Esophagus squamous epithelium (tissue), 5 donors: Measurements from ENCODE around the gene GSK3A. TPM values are rescaled to one million over a fixed set of nuclear protein-coding genes. Genes with fewer than 3 reads are reported as not detected.

ENCODE experiments used
- DNase-seq: peaks from one replicate; lab custom pipeline; 2025; lab: John Stamatoyannopoulos, UW
- H3K27ac ChIP-seq, 4 donors: fragments of 200-600 bp; sonication (generic); one replicate each; pipeline ENCODE4 v1.5.1; 2016 to 2019; ENCODE audit warnings: mild to moderate bottlenecking in 1 of 4
- H3K27me3 ChIP-seq, 4 donors: fragments of 200-600 bp; sonication (generic); 1 replicate in 3 of 4; 2 replicates in 1 of 4; pipeline versions ENCODE4 v1.5.1 to v1.6.0; 2017 to 2021; ENCODE audit warnings: antibody characterized with exemption in 1 of 4
- H3K36me3 ChIP-seq, 3 donors: fragments of 200-600 bp; sonication (generic); one replicate each; pipeline ENCODE4 v1.5.1; 2016 to 2019
- H3K4me1 ChIP-seq, 3 donors: fragments of 200-600 bp; sonication (generic); one replicate each; pipeline ENCODE4 v1.5.1; 2017 to 2019
- H3K4me3 ChIP-seq, 4 donors: fragments of 200-600 bp; sonication (generic); 1 replicate in 3 of 4; 2 replicates in 1 of 4; pipeline ENCODE4 v1.5.1; 2016 to 2019; ENCODE audit warnings: mild to moderate bottlenecking in 2 of 4, moderate library complexity in 1 of 4
- H3K9me3 ChIP-seq, 3 donors: fragments of 200-600 bp; sonication (generic); one replicate each; pipeline ENCODE4 v1.5.1; 2016 to 2019
- CTCF ChIP-seq, 6 experiments: fragments of 450-650 bp in 4 of 6; fragments of 200-600 bp in 2 of 6; sonication (generic) in 2 of 6; IDR thresholded peaks; one replicate each; pipeline ENCODE4 v1.5.1; 2016 to 2019; ENCODE audit warnings: antibody characterized with exemption in 6 of 6, mild to moderate bottlenecking in 4 of 6, moderate library complexity in 4 of 6
- POLR2A ChIP-seq, 4 donors: fragments of 450-650 bp; IDR thresholded peaks; one replicate each; pipeline ENCODE4 v1.6.1; 2017; ENCODE audit warnings: antibody characterized with exemption in 4 of 4, mild to moderate bottlenecking in 4 of 4, moderate library complexity in 3 of 4
- WGBS, 2 donors: methylation state at CpG; one replicate each; pipeline ENCODE4 v1.1.5; 2018; 5-methylcytosine and 5-hydroxymethylcytosine counted together
- intact Hi-C: fragments of 100-400 bp; cut with DNase I; formaldehyde crosslinking; loops from one replicate; pipeline ENCODE4 v1.15.0; 2022
- total RNA-seq, 4 donors: library from RNA; depleted of rRNA; stranded (reverse); fragments of >200 nt; gene quantifications; one replicate each; pipeline ENCODE4 v1.1.0, GENCODE V29; 2016
- donor health status: DM: yes; HTN: yes; CAD: no.

The GSK3A gene
- total RNA-seq, 4 donors from 2014 or later = 15.9 to 29.6 (median 26.5) TPM

- TF ChIP-seq POLR2A (IDR thresholded peaks at IDR 0.05) (no peak), CTCF (IDR thresholded peaks at IDR 0.05) (no peak)
- intact Hi-C loops = loop anchor here (10.0 kb wide), 1 partner anchor 45 kb away; no protein-coding TSS in a partner anchor
- Histone ChIP-seq H3K27ac (peak overlapping the region; percentile 97 to 100 (median 100)), H3K9me3 (no peaks in the 10 kb centered on the region), H3K36me3 (peaks cover 4 to 22% (median 6%) of the 10 kb centered on the region in 3 donors), H3K27me3 (no peaks in the 10 kb centered on the region), H3K4me1 (peaks cover 27 to 88% (median 42%) of the 10 kb centered on the region in 3 donors), H3K4me3 (peak overlapping the region in 1 of 4 donors; percentile 99)
- 64 to 86% methylated on average over 4 to 5 of the region's 6 CpGs for WGBS, 2 donors
- no peak for DNase-seq
Observed at GRCh38 chr19:42249769-42250168, 7.4 kb upstream of the GSK3A start.

- WGBS, 2 donors = 79 to 80% methylated on average over 13 to 20 of the region's 36 CpGs
- Histone ChIP-seq H3K27ac (peak overlapping the region in 3 of 4 donors; percentile 13 to 100 (median 100)), H3K4me3 (no peak overlapping the region), H3K9me3 (no peaks in the 10 kb centered on the region), H3K27me3 (no peaks in the 10 kb centered on the region), H3K36me3 (peaks cover 4 to 22% (median 6%) of the 10 kb centered on the region in 3 donors), H3K4me1 (peaks cover 27 to 90% (median 43%) of the 10 kb centered on the region in 3 donors)
- DNase-seq = no peak
- TF ChIP-seq CTCF (IDR thresholded peaks at IDR 0.05) (no peak), POLR2A (IDR thresholded peaks at IDR 0.05) (no peak)
- intact Hi-C loops = loop anchor here (10.0 kb wide), 1 partner anchor 46 kb away; no protein-coding TSS in a partner anchor
Observed at GRCh38 chr19:42249149-42249750, 6.8 kb upstream of the GSK3A start.

- peak overlapping the region in 2 of 4 donors; percentile 100 for H3K27ac ChIP-seq
- DNase-seq = no peak
- H3K36me3 ChIP-seq = peaks cover 4 to 22% (median 6%) of the 10 kb centered on the region in 3 donors
- WGBS, 2 donors = 86 to 87% methylated on average over 11 to 15 of the region's 41 CpGs
- H3K4me1 ChIP-seq = peaks cover 35 to 97% (median 43%) of the 10 kb centered on the region in 3 donors
- H3K27me3 ChIP-seq = no peaks in the 10 kb centered on the region
- intact Hi-C loops = loop anchor here (10.0 kb wide), 1 partner anchor 46 kb away; no protein-coding TSS in a partner anchor
- no peak overlapping the region for H3K4me3 ChIP-seq
- TF ChIP-seq CTCF (IDR thresholded peaks at IDR 0.05) (no peak), POLR2A (IDR thresholded peaks at IDR 0.05) (no peak)
- no peaks in the 10 kb centered on the region for H3K9me3 ChIP-seq
Observed at GRCh38 chr19:42248270-42249148, 6.1 kb upstream of the GSK3A start.

GRCh38 chr19:42247640-42248199, 5.3 kb upstream of the GSK3A start:
- peak overlapping the region in 3 of 4 donors; percentile 46 to 98 (median 62) for H3K27ac ChIP-seq
- 100% methylated on average over 1 to 2 of the region's 6 CpGs for WGBS, 2 donors
- H3K36me3 ChIP-seq = peaks cover 4 to 22% (median 6%) of the 10 kb centered on the region in 3 donors
- H3K4me3 ChIP-seq = no peak overlapping the region
- peaks cover 34 to 94% (median 39%) of the 10 kb centered on the region in 3 donors for H3K4me1 ChIP-seq
- intact Hi-C loops = loop anchor here (10.0 kb wide), 1 partner anchor 47 kb away; no protein-coding TSS in a partner anchor
- no peaks in the 10 kb centered on the region for H3K27me3 ChIP-seq
- no peak for DNase-seq
- H3K9me3 ChIP-seq = no peaks in the 10 kb centered on the region
- no peak for TF ChIP-seq CTCF (IDR thresholded peaks at IDR 0.05)
- TF ChIP-seq POLR2A (IDR thresholded peaks at IDR 0.05) = no peak
